Measurements from ENCODE around the gene PLEK.

The PLEK gene

GRCh38 chr2:68379184-68379708 lies 14.2 kb downstream of the PLEK start:
- ChIA-PET POLR2A (no interaction called here), CTCF (interaction anchor here (0.6 to 1.5 kb wide), 3 partner anchors 18 to 182 kb away, joined by 3 to 5 read pairs (median 4); no protein-coding TSS in a partner anchor)
- no peaks in the 10 kb centered on the region for H3K4me1 ChIP-seq (ENCODE audit: control insufficient read depth, insufficient read depth, low read length)
- TF ChIP-seq ZNF169 (tag by site-specific recombination; IDR thresholded peaks at IDR 0.05) (no peak), TSHZ1 (tag by site-specific recombination; IDR thresholded peaks at IDR 0.05; ENCODE audit: borderline replicate concordance) (no peak), REPIN1 (tag by site-specific recombination; IDR thresholded peaks at IDR 0.05; ENCODE audit: low read depth) (no peak), ZNF610 (tag by site-specific recombination; IDR thresholded peaks at IDR 0.05; ENCODE audit: borderline replicate concordance) (no peak), ZFP69B (tag by site-specific recombination; IDR thresholded peaks at IDR 0.05) (no peak), ZNF549 (tag by site-specific recombination; IDR thresholded peaks at IDR 0.05) (no peak), ZNF791 (tag by site-specific recombination; IDR thresholded peaks at IDR 0.05) (no peak), ZNF488 (tag by site-specific recombination; IDR thresholded peaks at IDR 0.05) (no peak), ZNF596 (tag by site-specific recombination; IDR thresholded peaks at IDR 0.05) (no peak), ZNF433 (tag by site-specific recombination; IDR thresholded peaks at IDR 0.05; ENCODE audit: low read depth) (no peak), ZNF561 (tag by site-specific recombination; IDR thresholded peaks at IDR 0.05; ENCODE audit: borderline replicate concordance) (no peak), ZNF394 (tag by site-specific recombination; IDR thresholded peaks at IDR 0.05; ENCODE audit: borderline replicate concordance) (no peak), ZNF280D (tag by site-specific recombination; IDR thresholded peaks at IDR 0.05) (no peak), ZNF114 (tag by site-specific recombination; IDR thresholded peaks at IDR 0.05) (no peak)
- no peaks in the 10 kb centered on the region for H3K9me3 ChIP-seq (ENCODE audit: control insufficient read depth, insufficient read depth, low read depth, low read length)
- no peaks in the 10 kb centered on the region for H3K36me3 ChIP-seq (ENCODE audit: control insufficient read depth in 2 of 2, insufficient read depth in 1 of 2, low read length in 2 of 2)
- H3K4me3 ChIP-seq (ENCODE audit: low read depth, low read length) = no peak overlapping the region
- no peak overlapping the region for H3K27ac ChIP-seq (ENCODE audit: extremely low read depth, low read depth, low read length)

GRCh38 chr2:68383778-68384177 lies 18.7 kb downstream of the PLEK start:
- Histone ChIP-seq H3K36me3 (ENCODE audit: control insufficient read depth in 2 of 2, insufficient read depth in 1 of 2, low read length in 2 of 2) (no peaks in the 10 kb centered on the region), H3K4me3 (ENCODE audit: low read depth, low read length) (no peak overlapping the region), H3K9me3 (ENCODE audit: control insufficient read depth, insufficient read depth, low read depth, low read length) (no peaks in the 10 kb centered on the region), H3K27ac (ENCODE audit: extremely low read depth, low read depth, low read length) (no peak overlapping the region), H3K4me1 (ENCODE audit: control insufficient read depth, insufficient read depth, low read length) (no peaks in the 10 kb centered on the region)
- CTCF ChIA-PET = no interaction called here
- POLR2A ChIA-PET = no interaction called here
- TF ChIP-seq ZNF2 (tag by site-specific recombination; IDR thresholded peaks at IDR 0.05) (no peak), ZNF624 (tag by site-specific recombination; IDR thresholded peaks at IDR 0.05) (no peak), ZXDB (tag by site-specific recombination; IDR thresholded peaks at IDR 0.05) (no peak), ZNF510 (tag by site-specific recombination; IDR thresholded peaks at IDR 0.05; ENCODE audit: insufficient replicate concordance) (no peak), ZNF792 (tag by site-specific recombination; IDR thresholded peaks at IDR 0.05) (no peak), ZNF654 (tag by site-specific recombination; IDR thresholded peaks at IDR 0.05; ENCODE audit: low read depth) (no peak), SALL2 (tag by site-specific recombination; IDR thresholded peaks at IDR 0.05; ENCODE audit: borderline replicate concordance) (no peak), ZNF274 (IDR thresholded peaks at IDR 0.05; ENCODE audit: low read length) (no peak), ZNF274 (tag by site-specific recombination; IDR thresholded peaks at IDR 0.05; ENCODE audit: borderline replicate concordance) (no peak), BCL11B (tag by site-specific recombination; IDR thresholded peaks at IDR 0.05; ENCODE audit: low read depth) (no peak), ZSCAN30 (tag by site-specific recombination; IDR thresholded peaks at IDR 0.05) (no peak), INSM2 (tag by site-specific recombination; IDR thresholded peaks at IDR 0.05) (no peak), ZNF24 (tag by site-specific recombination; IDR thresholded peaks at IDR 0.05) (no peak)

All from HEK293 (cell line).